GM12872 (cell line): ENCODE results near the gene HOXD13.
A peak's percentile ranks its signal among the peaks of the same experiment; 100 is the strongest.

Source experiments
- TF ChIP-seq, protein P1 (sequence below): IDR thresholded peaks from 3 replicates; pipeline ENCODE4 v1.5.1; 2011; ENCODE audit warnings: low read depth, mild to moderate bottlenecking, low read length, moderate library complexity; ENCODE audit not compliant: insufficient read depth

HOXD13 gene

DNA sequence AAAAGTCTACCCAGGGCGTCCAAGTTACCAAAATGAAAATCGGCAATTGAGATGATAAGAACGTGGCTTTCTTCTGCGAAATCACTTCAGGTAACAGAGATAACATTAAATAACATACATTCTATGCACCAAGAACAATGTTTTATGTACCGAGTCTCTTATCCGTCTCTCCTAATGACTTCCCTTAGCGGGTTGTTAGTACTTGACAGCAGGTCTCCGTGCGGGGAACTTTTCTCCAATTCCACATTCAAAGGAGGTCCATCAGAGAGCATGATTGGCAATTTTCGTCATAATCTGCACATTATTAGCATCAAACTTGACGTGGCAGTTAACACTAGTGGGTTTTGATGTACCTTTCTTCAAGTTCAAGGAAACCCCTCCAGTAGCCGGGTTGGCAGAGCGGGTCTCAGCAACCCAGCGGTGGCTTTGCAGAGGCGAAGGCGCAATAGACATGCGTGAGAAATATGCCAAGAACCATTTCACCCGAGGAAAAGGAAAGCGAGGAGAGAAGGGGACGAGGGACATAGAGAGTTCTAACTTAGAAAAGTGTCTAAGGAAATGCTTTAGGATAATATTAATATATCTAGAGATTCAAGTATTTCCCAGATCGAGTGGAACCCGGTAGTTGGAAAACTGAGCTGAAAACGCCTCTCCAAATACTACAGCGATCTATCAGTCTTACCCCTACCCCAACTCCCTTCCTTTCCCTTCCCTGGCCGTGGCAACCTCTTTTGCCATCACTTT is 13.8 kb upstream of the HOXD13 start:
- TF ChIP-seq, protein P1, sequence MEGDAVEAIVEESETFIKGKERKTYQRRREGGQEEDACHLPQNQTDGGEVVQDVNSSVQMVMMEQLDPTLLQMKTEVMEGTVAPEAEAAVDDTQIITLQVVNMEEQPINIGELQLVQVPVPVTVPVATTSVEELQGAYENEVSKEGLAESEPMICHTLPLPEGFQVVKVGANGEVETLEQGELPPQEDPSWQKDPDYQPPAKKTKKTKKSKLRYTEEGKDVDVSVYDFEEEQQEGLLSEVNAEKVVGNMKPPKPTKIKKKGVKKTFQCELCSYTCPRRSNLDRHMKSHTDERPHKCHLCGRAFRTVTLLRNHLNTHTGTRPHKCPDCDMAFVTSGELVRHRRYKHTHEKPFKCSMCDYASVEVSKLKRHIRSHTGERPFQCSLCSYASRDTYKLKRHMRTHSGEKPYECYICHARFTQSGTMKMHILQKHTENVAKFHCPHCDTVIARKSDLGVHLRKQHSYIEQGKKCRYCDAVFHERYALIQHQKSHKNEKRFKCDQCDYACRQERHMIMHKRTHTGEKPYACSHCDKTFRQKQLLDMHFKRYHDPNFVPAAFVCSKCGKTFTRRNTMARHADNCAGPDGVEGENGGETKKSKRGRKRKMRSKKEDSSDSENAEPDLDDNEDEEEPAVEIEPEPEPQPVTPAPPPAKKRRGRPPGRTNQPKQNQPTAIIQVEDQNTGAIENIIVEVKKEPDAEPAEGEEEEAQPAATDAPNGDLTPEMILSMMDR = no peak

DNA sequence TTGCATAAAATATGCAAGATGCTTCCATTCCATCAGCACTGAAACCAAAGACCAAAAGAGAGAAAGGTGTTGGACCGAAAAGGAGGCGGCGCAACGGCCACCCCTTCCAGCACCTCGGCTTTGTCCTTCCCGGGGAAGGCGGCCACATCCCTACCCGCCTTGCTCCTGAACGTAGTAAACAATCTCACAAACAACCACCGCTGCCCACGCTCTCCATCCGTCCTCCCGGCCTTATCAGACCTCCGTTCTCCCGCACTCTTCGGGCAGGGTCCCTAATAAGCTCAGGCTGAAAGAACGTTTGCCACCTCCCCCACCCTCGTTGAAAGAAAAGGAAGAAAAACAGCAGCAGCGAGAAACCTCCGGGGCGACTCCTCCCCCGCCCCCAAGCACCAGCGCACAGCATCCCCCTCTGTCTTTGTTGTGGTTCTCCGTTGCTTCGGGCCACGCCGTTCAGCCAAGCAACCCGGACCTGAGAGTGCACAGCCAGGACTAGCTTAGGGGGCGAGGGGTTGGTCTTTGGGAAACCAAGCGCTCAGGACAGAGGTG is 13.2 kb upstream of the HOXD13 start:
- TF ChIP-seq, protein P1 = no peak

DNA sequence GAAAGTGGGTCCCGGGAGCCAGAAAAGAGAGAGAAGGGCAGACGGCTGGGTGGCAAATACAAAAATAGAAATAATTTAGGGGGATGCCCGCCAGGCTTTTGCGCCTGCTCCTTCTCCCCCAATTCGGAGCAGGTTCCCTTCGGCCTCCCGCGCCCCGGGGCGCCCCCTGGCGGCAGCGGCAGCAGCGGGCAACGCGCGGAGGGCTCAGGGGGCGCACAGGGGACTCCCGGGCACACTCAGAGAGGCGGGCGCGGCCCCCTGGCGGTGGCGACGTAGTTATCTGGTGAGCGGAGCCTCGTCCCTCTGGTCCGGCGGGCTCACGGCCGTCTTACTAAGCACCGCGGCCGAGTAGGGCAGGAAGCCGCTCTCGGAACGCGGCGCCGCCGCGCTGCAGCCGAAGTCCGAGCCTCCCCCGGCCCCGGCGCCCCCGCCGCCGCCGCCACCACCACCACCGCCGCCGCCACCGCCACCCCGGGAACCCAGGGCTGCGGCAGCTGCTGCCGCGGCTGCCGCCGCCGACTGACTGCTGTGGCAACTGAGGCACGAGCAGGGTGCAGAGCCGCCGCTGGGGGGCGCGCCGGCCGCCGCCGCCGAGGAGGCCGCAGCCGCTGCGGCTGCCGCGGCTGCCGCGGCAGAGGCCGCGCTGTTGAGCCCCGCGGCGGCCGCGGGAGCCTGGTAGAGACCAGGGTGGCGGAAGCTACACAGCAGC is 12.5 kb upstream of the HOXD13 start:
- TF ChIP-seq, protein P1 = peak; percentile 45

DNA sequence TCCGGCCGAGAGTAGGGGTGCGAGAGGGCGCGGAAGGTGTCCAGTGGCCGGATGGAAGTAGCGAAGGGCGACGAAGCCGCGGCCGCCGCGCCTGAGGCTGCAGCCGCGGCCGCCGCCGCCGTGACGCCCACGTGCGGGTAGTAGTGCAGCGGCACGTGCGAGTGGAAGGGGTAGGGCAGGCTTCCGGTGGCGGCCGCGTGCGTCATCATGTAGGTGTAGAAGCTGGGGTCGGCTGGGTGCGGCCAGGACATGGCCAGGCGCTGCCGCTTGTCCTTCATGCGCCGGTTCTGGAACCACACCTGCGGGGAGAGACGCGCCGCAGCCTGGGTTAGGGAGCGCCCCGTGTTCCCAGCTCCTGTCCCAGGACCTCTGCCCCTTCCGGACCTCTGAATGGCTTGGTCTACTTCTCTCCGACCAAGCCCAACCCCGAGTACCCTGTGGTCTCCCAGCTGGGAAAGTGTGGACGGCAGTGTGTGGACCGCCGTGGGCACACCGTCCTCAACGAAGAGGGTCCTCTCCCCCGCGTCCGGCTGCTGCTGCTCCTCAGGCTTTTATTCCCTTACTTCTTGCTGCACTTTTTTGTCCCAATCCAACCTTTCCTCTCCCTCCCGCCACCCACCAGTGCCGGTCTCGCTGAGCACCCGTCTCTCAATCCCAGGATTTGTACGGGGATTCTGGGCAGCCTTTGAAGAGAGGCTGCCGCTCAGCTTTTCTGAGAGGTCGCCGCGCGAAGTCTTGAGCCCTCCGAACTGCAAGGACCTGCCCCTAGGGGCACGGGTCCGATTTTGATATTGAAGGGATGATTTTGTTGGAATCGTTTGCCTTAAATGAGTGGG is 11.8 kb upstream of the HOXD13 start:
- TF ChIP-seq, protein P1 = no peak

DNA sequence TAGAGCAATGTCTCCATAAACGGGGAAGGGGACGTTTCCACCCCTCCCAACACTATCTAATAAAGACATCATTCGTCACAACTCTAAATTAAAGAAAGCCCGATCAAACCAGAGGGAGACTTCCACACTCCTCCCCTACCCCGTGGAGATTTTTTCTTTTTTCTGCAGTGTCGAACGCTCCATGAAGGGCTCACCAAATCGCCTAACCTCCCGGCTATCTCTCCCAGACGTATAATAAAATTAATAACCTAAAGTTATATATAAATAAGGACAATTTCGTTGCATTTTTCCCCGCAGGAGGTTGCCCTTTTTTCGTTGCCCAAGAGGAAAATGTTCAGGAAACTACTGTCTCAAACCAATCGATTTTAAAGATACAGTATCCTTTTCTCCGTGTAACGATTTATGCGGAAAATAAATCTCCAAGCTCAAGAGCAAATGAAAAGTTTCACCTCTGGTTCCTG is 11.1 kb upstream of the HOXD13 start:
- TF ChIP-seq, protein P1 = no peak

DNA sequence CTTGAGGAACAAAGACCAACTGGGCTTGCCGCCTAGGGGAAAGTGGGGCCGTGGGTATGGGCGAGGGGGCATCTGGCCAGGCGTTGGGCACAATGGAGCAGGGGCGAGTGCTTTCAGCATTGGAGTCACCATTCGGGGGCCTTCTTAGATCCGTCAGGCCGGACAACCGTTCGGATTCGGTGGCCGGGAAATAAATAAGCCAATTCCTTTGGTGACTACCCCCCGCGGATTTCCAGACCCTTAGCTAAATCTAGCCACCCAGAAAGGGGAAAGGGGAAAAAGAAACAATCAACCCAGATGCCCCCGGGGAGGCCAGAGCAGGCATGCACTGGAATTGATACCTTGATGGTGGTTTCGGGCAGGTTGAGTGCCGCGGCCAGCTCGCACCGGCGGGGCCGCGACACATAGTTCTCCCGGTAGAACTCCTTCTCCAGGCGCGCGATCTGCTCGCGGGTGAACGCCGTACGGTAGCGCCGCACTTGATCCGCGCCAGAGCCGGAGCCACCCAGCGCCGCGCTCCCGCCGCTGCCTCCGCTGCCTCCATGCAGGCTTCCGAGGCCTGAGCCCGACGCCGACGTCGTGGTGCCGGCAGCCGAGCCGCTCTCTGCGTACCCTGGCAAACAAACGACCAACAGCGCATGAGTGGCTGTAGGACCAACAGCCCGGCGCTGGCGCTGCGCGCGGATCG is 10.5 kb upstream of the HOXD13 start:
- TF ChIP-seq, protein P1 = no peak
